ENCODE measurements around the gene ZNF320. TPM values are rescaled to one million over a fixed set of nuclear protein-coding genes. Genes with fewer than 3 reads are reported as not detected.
A peak's percentile ranks its signal among the peaks of the same experiment; 100 is the strongest.

ZNF320 gene
- total and polyA plus RNA-seq, 4 donors: 5.0 to 34.6 (median 12.3) TPM

DNA sequence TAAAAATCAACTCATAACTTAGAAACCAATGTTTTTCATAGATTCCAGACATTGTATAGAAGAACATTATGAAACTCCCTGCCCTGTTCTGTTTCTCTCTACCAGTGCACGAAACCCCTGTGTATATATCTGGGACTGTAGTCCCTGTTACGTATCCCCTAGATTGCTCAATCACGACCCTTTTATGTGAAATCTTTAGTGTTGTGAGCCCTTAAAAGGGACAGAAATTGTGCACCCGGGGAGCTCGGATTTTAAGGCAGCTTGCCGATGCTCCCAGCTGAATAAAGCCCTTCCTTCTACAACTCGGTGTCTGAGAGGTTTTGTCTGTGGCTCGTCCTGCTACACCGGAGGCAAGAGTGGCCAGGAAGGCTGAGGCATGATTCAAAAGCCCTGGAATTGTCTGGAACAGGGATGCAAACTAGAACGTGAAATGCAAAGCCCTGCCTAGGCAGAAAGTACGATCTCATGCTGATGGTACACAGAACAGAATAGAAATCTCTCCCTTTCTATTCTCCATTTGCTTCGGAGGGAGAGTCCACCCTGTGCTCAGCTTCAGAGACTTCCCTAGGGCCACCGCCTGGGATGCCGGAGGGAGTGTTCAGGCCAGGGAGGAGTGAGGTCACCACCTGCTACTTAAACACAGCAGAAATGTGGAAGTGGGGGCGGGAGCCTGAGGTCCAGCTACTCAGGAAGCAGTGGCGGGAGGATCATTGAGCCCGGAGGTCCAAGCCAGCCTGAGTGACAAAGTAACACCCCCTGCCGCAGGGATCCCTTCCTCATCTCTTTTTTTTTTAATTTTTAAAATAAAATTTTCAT, 26.6 kb upstream of the ZNF320 start:
- H3K9me3 ChIP-seq (ENCODE audit: control insufficient read depth in 4 of 4, insufficient read depth in 3 of 4, low read length in 3 of 4): no peaks in the 10 kb centered on the region
- H3K9ac ChIP-seq (ENCODE audit: insufficient read depth in 1 of 2, low read length in 2 of 2): no peak overlapping the region
- TF ChIP-seq, protein P1, sequence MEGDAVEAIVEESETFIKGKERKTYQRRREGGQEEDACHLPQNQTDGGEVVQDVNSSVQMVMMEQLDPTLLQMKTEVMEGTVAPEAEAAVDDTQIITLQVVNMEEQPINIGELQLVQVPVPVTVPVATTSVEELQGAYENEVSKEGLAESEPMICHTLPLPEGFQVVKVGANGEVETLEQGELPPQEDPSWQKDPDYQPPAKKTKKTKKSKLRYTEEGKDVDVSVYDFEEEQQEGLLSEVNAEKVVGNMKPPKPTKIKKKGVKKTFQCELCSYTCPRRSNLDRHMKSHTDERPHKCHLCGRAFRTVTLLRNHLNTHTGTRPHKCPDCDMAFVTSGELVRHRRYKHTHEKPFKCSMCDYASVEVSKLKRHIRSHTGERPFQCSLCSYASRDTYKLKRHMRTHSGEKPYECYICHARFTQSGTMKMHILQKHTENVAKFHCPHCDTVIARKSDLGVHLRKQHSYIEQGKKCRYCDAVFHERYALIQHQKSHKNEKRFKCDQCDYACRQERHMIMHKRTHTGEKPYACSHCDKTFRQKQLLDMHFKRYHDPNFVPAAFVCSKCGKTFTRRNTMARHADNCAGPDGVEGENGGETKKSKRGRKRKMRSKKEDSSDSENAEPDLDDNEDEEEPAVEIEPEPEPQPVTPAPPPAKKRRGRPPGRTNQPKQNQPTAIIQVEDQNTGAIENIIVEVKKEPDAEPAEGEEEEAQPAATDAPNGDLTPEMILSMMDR (IDR thresholded peaks at IDR 0.05; ENCODE audit: control extremely low read depth, extremely low read depth): no peak
- peak in 2 of 3 donors; percentile 17 to 44 for DNase-seq
- H3K36me3 ChIP-seq (ENCODE audit: control insufficient read depth in 4 of 4, insufficient read depth in 4 of 4, low read length in 4 of 4): peaks cover 0 to 10% (median 3%) of the 10 kb centered on the region in 4 donors
- WGBS, 2 donors: 24 to 30% methylated on average over 18 of the region's 18 CpGs
- peak overlapping the region in 1 of 2 donors; percentile 98 for H3K27ac ChIP-seq (ENCODE audit: low read depth in 1 of 2, low read length in 1 of 2)
- H3K4me1 ChIP-seq (ENCODE audit: control insufficient read depth in 5 of 5, insufficient read depth in 5 of 5, low read length in 5 of 5): peaks cover 0 to 16% (median 0%) of the 10 kb centered on the region in 5 donors
- no peaks in the 10 kb centered on the region for H3K27me3 ChIP-seq (ENCODE audit: control insufficient read depth in 3 of 3, insufficient read depth in 3 of 3, low read length in 2 of 3)
- no peak overlapping the region for H3K4me3 ChIP-seq
- peak; percentile 62 for ATAC-seq (ENCODE audit: insufficient read depth, low FRiP score)

DNA sequence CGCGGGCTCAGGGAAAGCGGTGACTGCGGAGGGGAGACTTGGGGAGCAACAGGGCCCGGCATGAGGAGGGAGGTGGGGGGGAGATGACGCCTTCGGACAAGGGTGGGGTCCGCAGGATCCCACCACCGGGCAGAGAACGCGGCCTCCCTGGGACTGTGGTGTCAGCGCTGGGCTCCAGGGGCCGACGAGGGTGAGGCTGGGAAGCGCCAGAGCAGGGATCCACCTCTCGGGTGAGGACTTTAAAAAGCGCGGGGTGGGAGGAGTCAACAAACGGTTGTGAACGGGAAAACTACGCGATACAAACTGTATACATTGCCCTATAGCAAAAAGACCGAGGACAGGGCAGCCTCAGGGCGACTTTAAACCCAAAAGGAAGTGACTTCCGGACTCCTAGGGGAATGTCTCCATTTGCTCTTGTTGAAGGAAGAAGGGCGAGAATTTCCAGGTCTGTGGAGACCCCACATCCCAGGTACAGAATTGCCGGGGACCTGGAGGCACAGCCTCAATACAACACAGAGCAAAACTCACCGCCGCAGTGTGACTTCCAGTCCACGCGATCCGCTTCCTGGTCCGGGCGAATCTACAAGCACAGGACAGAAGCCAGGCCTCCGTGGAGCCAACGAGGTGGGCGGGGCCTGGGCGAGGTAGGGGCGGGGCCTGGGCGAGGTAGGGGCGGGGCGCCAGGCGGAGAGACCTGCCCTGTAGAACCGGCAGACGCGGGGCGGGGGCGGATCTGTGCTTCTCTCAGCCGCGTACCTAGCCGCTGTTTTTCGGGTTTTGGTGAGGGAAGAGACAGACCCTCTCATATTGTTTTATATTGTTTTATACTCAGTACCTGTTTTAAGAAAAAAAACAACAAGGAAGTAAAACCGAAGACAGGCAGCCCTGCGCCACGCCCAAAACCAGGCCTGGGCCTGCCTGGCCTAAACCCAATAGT, 25.7 kb upstream of the ZNF320 start, which contains the start of gene ZNF888:
Gene ZNF888 (minus strand): TSS at position 588 of the 937 bp plus-strand sequence. CDS start 5,555 bp downstream, outside the sequence.
- peak; percentile 88 to 93 (median 89) for DNase-seq
- WGBS, 2 donors: 1 to 2% methylated on average over 55 of the region's 55 CpGs
- ATAC-seq (ENCODE audit: insufficient read depth, low FRiP score): peak; percentile 99
- Histone ChIP-seq H3K4me3 (peak within 1 kb of the TSS; percentile 74), H3K4me1 (ENCODE audit: control insufficient read depth in 5 of 5, insufficient read depth in 5 of 5, low read length in 5 of 5) (peaks cover 0 to 16% (median 0%) of the 10 kb centered on the region in 5 donors), H3K9ac (ENCODE audit: insufficient read depth in 1 of 2, low read length in 2 of 2) (peak within 1 kb of the TSS; percentile 83 to 96), H3K27ac (ENCODE audit: low read depth in 1 of 2, low read length in 1 of 2) (peak within 1 kb of the TSS; percentile 83 to 98), H3K36me3 (ENCODE audit: control insufficient read depth in 4 of 4, insufficient read depth in 4 of 4, low read length in 4 of 4) (peaks cover 0 to 2% (median 0%) of the 10 kb centered on the region in 4 donors), H3K9me3 (ENCODE audit: control insufficient read depth in 4 of 4, insufficient read depth in 3 of 4, low read length in 3 of 4) (no peaks in the 10 kb centered on the region), H3K27me3 (ENCODE audit: control insufficient read depth in 3 of 3, insufficient read depth in 3 of 3, low read length in 2 of 3) (no peaks in the 10 kb centered on the region)
- TF ChIP-seq, protein P1 (IDR thresholded peaks at IDR 0.05; ENCODE audit: control extremely low read depth, extremely low read depth): no peak

DNA sequence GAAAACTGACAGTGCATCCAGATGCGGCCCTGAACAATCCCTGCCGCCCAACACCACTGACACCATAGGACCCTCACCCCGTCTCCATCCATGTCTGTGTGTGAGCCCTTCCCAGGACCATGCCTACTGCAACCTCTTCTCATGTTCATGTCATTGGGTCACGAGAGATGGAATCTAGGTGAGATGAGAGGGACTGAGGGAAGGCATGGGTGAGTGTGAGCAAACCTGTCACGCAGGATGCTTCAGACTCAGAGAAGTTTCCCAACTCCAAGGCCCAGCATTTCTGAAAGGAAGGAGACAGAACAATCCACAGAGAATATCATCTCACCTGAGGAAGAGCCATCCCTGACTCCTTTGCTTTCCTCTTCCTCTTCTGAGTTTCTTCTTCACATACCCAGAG, 20.1 kb upstream of the ZNF320 start:
- H3K9me3 ChIP-seq (ENCODE audit: control insufficient read depth in 4 of 4, insufficient read depth in 3 of 4, low read length in 3 of 4): peaks cover 0 to 2% (median 0%) of the 10 kb centered on the region in 4 donors
- no peak for DNase-seq
- H3K9ac ChIP-seq (ENCODE audit: insufficient read depth in 1 of 2, low read length in 2 of 2): no peak overlapping the region
- H3K36me3 ChIP-seq (ENCODE audit: control insufficient read depth in 4 of 4, insufficient read depth in 4 of 4, low read length in 4 of 4): peaks cover 0 to 13% (median 7%) of the 10 kb centered on the region in 4 donors
- H3K27me3 ChIP-seq (ENCODE audit: control insufficient read depth in 3 of 3, insufficient read depth in 3 of 3, low read length in 2 of 3): no peaks in the 10 kb centered on the region
- no peak overlapping the region for H3K4me3 ChIP-seq
- 98 to 99% methylated on average over 5 of the region's 5 CpGs for WGBS, 2 donors
- no peak overlapping the region for H3K27ac ChIP-seq (ENCODE audit: low read depth in 1 of 2, low read length in 1 of 2)
- H3K4me1 ChIP-seq (ENCODE audit: control insufficient read depth in 5 of 5, insufficient read depth in 5 of 5, low read length in 5 of 5): peaks cover 0 to 10% (median 0%) of the 10 kb centered on the region in 5 donors
- TF ChIP-seq, protein P1 (IDR thresholded peaks at IDR 0.05; ENCODE audit: control extremely low read depth, extremely low read depth): no peak
- ATAC-seq (ENCODE audit: insufficient read depth, low FRiP score): no peak
